Measurements from ENCODE around the gene PLXNA4.

DNA sequence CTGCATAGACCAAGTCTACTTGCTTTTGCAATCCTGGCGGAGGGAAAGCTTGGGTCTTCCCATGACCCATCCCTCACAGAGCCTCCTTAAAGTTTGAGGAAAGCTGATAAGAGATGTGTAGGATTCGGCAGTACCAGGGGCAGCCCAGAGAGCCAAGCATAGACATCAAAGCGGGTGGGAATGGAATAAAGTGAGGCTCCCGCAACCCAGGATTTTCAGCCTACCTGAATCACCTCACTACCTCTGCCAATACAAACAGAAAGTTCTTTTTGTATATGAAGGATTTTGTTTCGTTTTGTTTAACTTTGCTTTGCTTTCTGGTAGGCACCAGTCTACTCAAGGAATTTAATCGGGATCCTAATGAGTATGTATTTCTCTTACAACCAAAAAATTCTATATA is 451.7 kb downstream of the PLXNA4 start:
- TF ChIP-seq CTCF (IDR thresholded peaks at IDR 0.05) (no peak), REST (IDR thresholded peaks at IDR 0.05) (no peak), SMC3 (IDR thresholded peaks at IDR 0.05) (no peak), ZNF302 (CRISPR knock-in tag; IDR thresholded peaks at IDR 0.05) (no peak), POLR2A (IDR thresholded peaks at IDR 0.05; ENCODE audit: low read length) (no peak), CBX8 (IDR thresholded peaks at IDR 0.05) (no peak), EP300 (IDR thresholded peaks at IDR 0.05) (no peak), RNF2 (IDR thresholded peaks at IDR 0.05; ENCODE audit: borderline replicate concordance, low read depth) (no peak), KDM1A (IDR thresholded peaks at IDR 0.05; ENCODE audit: low read depth) (no peak)

Data from A549 (cell line).